Nephron (organoid): ENCODE results near the gene PARVG.

Experiments
- H3K27ac Mint-ChIP-seq, 3 experiments: 2 replicates each; pipeline ENCODE4 v1.8.0; 2020; ENCODE audit warnings: mixed read lengths in 3 of 3, mild to moderate bottlenecking in 2 of 3, moderate library complexity in 1 of 3
- H3K27me3 Mint-ChIP-seq: 2 replicates; pipeline ENCODE4 v1.8.0; 2021; ENCODE audit warnings: low read depth, mild to moderate bottlenecking, moderate library complexity, mixed read lengths
- H3K36me3 Mint-ChIP-seq: 2 replicates; pipeline ENCODE4 v1.8.0; 2020; ENCODE audit warnings: low read depth, mixed read lengths
- H3K4me1 Mint-ChIP-seq: 2 replicates; pipeline ENCODE4 v1.8.0; 2020; ENCODE audit warnings: mixed read lengths
- H3K4me3 Mint-ChIP-seq, 3 experiments: 2 replicates each; pipeline ENCODE4 v1.8.0; 2020; ENCODE audit warnings: mild to moderate bottlenecking in 3 of 3, mixed read lengths in 3 of 3, moderate library complexity in 2 of 3
- H3K9me3 Mint-ChIP-seq: 2 replicates; pipeline ENCODE4 v1.8.0; 2020; ENCODE audit warnings: mixed read lengths
- CTCF ChIP-seq, 3 experiments: fragments of 200-600 bp; sonication (generic); IDR thresholded peaks; one replicate each; pipeline ENCODE4 v1.5.0; 2021; ENCODE audit warnings: antibody characterized with exemption in 3 of 3; ENCODE audit not compliant: unreplicated experiment in 3 of 3

PARVG gene

GRCh38 chr22:44188986-44189630, 8.4 kb downstream of the PARVG start:
- Mint-ChIP-seq H3K4me3 (no peak overlapping the region), H3K9me3 (no peaks in the 10 kb centered on the region), H3K27ac (no peak overlapping the region), H3K4me1 (no peaks in the 10 kb centered on the region), H3K27me3 (peaks cover 7% of the 10 kb centered on the region), H3K36me3 (no peaks in the 10 kb centered on the region)
- no peak for TF ChIP-seq CTCF (IDR thresholded peaks at IDR 0.05; ENCODE audit: unreplicated experiment in 3 of 3)

GRCh38 chr22:44190381-44190976, 9.8 kb downstream of the PARVG start:
- peaks cover 17% of the 10 kb centered on the region for H3K27me3 Mint-ChIP-seq
- no peaks in the 10 kb centered on the region for H3K9me3 Mint-ChIP-seq
- no peaks in the 10 kb centered on the region for H3K4me1 Mint-ChIP-seq
- no peaks in the 10 kb centered on the region for H3K36me3 Mint-ChIP-seq
- H3K27ac Mint-ChIP-seq, result no peak overlapping the region
- no peak overlapping the region for H3K4me3 Mint-ChIP-seq
- TF ChIP-seq CTCF (IDR thresholded peaks at IDR 0.05; ENCODE audit: unreplicated experiment in 3 of 3), result no peak

- peaks cover 22% of the 10 kb centered on the region for H3K27me3 Mint-ChIP-seq
These were observed 10.3 kb downstream of the PARVG start for GRCh38 chr22:44191036-44191454.

GRCh38 chr22:44192098-44192815, 11.5 kb downstream of the PARVG start:
- Mint-ChIP-seq H3K4me3 (no peak overlapping the region), H3K36me3 (no peaks in the 10 kb centered on the region), H3K27ac (no peak overlapping the region), H3K4me1 (no peaks in the 10 kb centered on the region), H3K9me3 (no peaks in the 10 kb centered on the region), H3K27me3 (peaks cover 24% of the 10 kb centered on the region)
- TF ChIP-seq CTCF (IDR thresholded peaks at IDR 0.05; ENCODE audit: unreplicated experiment in 3 of 3), result no peak

More at GRCh38 chr22:44191036-44191454, 10.3 kb downstream of the PARVG start:
- Mint-ChIP-seq H3K36me3 (no peaks in the 10 kb centered on the region), H3K27ac (no peak overlapping the region), H3K4me3 (no peak overlapping the region), H3K4me1 (no peaks in the 10 kb centered on the region), H3K9me3 (no peaks in the 10 kb centered on the region)
- no peak for TF ChIP-seq CTCF (IDR thresholded peaks at IDR 0.05; ENCODE audit: unreplicated experiment in 3 of 3)

GRCh38 chr22:44192816-44193534, 12.2 kb downstream of the PARVG start:
- H3K27me3 Mint-ChIP-seq, result peaks cover 28% of the 10 kb centered on the region
- no peak overlapping the region for H3K4me3 Mint-ChIP-seq
- H3K4me1 Mint-ChIP-seq, result no peaks in the 10 kb centered on the region
- H3K27ac Mint-ChIP-seq, result no peak overlapping the region
- no peaks in the 10 kb centered on the region for H3K9me3 Mint-ChIP-seq
- H3K36me3 Mint-ChIP-seq, result no peaks in the 10 kb centered on the region
- no peak for TF ChIP-seq CTCF (IDR thresholded peaks at IDR 0.05; ENCODE audit: unreplicated experiment in 3 of 3)
